Measurements from ENCODE around the gene PREB.
A peak's percentile ranks its signal among the peaks of the same experiment; 100 is the strongest.

The PREB gene

DNA sequence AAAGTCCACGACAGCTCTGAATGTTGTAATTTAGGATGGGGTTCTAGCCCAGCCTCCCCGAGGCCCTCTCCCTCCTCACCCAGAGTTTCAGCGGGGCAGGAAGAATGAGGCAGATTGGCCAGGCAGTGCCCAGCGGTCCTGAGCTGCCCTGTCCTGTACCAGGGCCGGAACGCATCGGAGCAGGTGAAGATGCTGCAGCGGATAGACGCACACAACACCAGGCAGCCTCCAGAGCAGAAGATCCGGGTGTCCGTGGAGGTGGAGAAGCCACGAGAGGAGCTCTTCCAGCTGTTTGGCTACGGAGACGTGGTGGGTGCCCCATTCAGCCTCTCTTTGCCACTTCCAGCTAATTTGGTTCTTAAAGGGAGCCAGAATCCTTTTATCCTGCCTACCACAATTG is 37.1 kb downstream of the PREB start:
- no peak for TF ChIP-seq CTCF (IDR thresholded peaks at IDR 0.05; ENCODE audit: borderline replicate concordance, control extremely low read depth, extremely low read depth, insufficient read depth, missing control alignments)
- no peak for DNase-seq (ENCODE audit: low spot score)
- in situ Hi-C loops (cut with MboI; ENCODE audit: low sequenced_read_pairs, unreplicated experiment), result loop anchor here (10.0 kb wide), 1 partner anchor 97 kb away; no protein-coding TSS in a partner anchor

GRCh38 chr2:27096748-27097297 is 37.6 kb downstream of the PREB start:
- DNase-seq (ENCODE audit: low spot score), result no peak
- in situ Hi-C loops (cut with MboI; ENCODE audit: low sequenced_read_pairs, unreplicated experiment), result loop anchor here (10.0 kb wide), 1 partner anchor 98 kb away; no protein-coding TSS in a partner anchor
- no peak for TF ChIP-seq CTCF (IDR thresholded peaks at IDR 0.05; ENCODE audit: borderline replicate concordance, control extremely low read depth, extremely low read depth, insufficient read depth, missing control alignments)

- TF ChIP-seq CTCF (IDR thresholded peaks at IDR 0.05; ENCODE audit: borderline replicate concordance, control extremely low read depth, extremely low read depth, insufficient read depth, missing control alignments), result no peak
- peak; percentile 86 for DNase-seq (ENCODE audit: low spot score)
- in situ Hi-C loops (cut with MboI; ENCODE audit: low sequenced_read_pairs, unreplicated experiment), result loop anchor here (10.0 kb wide), 1 partner anchor 99 kb away; no protein-coding TSS in a partner anchor
Measured at GRCh38 chr2:27095745-27096651, 38.4 kb downstream of the PREB start.

GRCh38 chr2:27095427-27095744 is 39.0 kb downstream of the PREB start:
- DNase-seq (ENCODE audit: low spot score), result no peak
- no peak for TF ChIP-seq CTCF (IDR thresholded peaks at IDR 0.05; ENCODE audit: borderline replicate concordance, control extremely low read depth, extremely low read depth, insufficient read depth, missing control alignments)
- in situ Hi-C loops (cut with MboI; ENCODE audit: low sequenced_read_pairs, unreplicated experiment), result loop anchor here (10.0 kb wide), 1 partner anchor 99 kb away; no protein-coding TSS in a partner anchor

DNA sequence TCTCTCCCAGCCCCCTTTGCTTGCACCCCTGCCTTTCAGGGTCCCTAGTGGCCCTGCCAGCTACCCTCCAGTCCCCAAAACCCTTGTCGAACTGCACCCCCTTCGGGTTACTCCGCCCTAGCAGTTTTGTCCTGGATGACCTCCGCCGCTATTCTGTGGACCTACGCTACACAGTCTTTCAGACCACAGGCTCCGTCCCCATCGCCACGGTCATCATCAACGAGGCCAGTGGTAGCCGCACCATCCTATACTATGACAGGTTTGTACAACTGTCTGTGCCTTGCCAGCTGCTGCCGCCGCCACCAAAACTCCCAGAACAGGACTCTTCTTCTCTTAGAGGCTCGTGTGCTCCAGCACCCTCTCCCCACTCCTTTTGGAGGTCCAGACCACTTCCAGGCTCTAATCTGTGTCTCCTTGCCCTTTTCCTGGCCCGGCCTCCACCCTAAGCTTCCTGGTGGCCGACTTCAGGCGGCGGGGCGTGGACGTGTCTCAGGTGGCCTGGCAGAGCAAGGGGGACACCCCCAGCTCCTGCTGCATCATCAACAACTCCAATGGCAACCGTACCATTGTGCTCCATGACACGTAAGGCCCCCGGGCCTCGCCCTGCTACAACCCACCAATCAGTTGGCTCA is 40.0 kb downstream of the PREB start:
- DNase-seq (ENCODE audit: low spot score), result no peak
- no peak for TF ChIP-seq CTCF (IDR thresholded peaks at IDR 0.05; ENCODE audit: borderline replicate concordance, control extremely low read depth, extremely low read depth, insufficient read depth, missing control alignments)
- in situ Hi-C loops (cut with MboI; ENCODE audit: low sequenced_read_pairs, unreplicated experiment), result loop anchor here (10.0 kb wide), 1 partner anchor 100 kb away; no protein-coding TSS in a partner anchor
